CD4-positive, alpha-beta T cell treated with Interleukin-6 for 4 hours (primary cell): Measurements from ENCODE around the gene JAGN1.
"Not testable (repeated sequence)": the region's sequence is repeated elsewhere in the genome, so short reads cannot be mapped to it uniquely, and the experiment has no call there.

Source experiments
- DNase-seq: peaks from one replicate; pipeline ENCODE4 v3.0.0-alpha.2; 2020; ENCODE audit warnings: mixed read lengths

The JAGN1 gene

DNA sequence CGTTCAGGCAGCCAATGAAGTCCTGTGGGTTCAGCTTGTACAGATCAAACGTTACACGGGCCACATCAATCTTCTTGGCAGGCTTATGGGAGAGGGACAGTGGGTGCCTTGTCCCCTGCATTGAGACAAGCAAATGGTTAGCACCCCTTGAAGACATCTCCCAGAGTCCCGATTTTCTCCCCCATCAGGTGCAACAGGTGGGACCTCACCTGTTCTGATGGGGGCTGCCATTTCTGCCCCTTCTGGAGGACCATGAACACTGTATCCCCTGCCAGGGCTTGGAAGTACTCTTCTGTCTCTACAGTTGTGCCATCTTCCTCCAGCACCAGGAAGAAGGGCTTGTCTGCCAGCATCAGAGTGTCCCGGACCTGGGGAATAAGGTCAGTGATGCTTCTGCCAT is 20.5 kb upstream of the JAGN1 start:
- no peak for DNase-seq

DNA sequence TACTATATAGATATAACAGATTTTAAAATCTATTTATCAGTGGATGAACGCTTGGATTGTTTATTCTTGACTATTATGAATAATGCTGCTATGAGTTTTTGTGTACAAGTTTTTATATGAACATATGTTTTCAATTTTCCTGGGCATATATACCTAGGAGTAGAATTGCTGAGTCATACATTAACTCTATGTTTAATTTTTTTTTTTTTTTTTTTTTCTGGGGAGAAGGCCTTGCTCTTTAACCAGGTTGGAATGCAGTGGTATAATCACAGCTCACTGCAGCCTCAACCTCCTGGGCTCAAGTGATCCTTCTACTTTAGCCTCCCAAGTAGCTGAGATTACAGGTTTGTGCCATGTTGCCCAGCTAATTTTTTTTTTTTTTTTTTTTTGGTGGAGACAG is 19.4 kb upstream of the JAGN1 start:
- no peak for DNase-seq

DNA sequence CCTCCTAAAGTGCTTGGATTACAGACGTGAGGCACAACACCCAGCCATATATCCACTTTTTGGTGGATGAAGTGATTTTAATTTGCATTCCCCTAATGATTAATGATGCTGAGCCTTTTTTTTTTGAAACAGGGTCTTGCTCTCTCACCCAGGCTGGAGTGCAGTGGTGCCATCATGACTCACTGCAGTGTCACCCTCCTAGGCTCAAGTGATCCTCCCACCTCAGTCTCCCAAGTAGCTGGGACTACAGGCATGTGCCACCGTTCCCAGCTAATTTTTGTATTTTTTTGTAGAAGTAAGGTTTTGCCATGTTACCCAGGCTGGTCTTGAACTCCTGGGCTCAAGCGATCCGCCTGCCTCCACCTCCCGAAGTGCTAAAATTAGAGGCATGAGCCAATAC is 18.3 kb upstream of the JAGN1 start:
- not testable (repeated sequence) for DNase-seq

DNA sequence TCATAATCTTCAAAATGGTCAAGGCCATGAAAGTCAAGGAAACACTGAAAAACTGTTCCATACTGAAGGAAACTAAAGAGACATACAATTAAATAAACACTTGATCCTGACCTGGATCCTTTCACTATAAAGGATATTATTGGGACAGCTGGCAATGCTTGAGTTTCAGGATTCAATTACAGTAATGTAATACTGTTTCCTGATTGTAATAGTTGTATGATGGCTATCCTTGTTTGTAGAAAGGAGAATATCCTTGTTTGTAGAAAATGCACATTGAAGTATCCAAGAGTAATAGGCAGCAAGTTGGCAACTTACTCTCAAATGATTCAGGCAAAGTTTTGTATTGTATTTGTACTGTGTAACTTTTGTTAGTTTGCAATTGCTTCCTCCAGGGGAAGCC is 15.0 kb upstream of the JAGN1 start:
- DNase-seq, result no peak

DNA sequence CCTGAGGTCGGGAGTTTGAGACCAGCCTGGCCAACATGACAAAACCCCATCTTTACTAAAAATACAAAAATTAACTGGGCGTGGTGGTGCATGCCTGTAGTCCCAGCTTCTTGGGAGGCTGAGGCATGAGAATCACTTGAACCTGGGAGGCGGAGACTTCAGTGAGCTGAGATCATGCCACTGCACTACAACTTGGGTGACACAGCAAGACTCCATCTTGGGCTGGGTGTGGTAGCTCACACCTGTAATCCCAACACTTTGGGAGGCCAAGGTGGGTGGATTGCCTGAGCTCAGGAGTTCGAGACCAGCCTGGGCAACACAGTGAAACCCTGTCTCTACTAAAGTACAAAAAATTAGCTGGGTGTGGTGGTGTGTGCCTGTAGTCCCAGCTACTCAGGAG is 14.2 kb upstream of the JAGN1 start:
- not testable (repeated sequence) for DNase-seq

DNA sequence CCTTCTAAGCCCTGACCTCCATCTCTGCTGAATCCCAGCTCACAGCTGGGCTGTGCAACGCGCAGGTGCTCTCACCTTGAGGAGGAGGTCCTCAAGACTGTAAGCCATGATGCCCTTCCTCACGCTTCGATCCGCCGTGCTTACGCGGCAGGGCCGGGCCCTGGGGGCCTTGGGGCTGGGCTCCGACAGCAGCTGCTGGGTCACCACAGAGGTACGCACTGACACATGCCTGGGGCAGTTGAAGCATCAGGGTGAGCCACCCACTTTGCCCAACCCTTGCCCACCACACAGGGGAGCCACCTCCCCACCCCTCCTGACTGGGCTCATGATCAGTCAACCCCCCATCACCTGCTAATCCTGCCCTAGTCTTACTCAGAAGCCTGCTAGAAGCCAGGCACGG is 13.4 kb upstream of the JAGN1 start:
- peak; percentile 26 for DNase-seq

DNA sequence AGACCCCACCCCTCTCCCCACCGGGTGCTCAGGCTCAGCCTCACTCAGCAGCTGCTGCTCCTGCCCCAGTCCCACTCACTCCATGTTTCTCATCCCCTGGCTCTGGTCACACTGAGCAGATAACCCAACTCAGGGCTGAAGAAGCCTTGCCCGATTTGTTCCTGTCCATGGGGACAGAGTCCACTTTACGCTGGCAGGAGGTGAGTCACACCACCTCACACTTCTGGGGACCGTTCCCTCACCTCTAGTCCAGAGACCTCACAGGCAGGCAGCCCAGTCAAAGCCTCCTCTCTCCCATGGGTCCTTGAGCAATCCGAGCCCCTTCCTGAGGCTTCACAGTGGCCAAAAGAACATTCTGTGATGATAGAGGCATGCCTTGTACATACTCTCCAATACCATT is 11.7 kb upstream of the JAGN1 start:
- DNase-seq, result no peak

DNA sequence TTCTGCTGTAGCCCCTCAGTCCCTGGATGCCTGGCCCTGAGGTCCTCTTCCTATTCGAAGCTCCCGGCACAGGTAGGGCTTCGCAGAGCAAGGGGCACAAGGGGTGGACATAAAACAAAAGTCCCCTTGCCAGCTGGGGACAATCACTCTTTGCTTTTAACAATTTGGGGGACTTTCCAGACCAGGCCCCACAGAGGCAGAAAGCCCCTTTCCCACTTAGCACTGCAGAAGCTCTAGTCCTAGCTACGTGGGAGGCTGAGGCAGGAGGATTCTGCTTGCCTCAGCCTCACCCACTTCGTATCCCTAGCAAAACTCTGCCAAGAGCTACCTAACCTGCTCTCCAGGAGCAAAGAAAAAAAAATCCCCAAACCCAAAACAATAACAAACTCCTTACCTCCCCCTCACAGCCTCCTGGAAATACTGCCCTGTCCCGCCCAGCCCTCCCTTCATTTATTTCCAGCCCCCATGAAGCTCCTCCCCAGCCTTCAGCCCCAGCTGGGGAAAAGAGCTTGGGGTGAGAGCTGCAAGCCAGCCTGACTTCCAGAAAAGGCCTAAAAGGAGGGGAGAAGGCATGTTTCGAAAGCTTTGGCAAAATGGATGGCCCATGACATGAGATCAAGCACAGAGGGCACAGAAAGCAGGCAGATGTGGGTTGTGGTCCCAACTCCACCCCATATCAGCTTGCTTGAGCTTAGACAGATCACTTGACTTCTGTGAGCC is 10.4 kb upstream of the JAGN1 start, which contains the start of gene CIDEC:
CIDEC (minus strand) TSS at position 424 of the 720 bp plus-strand sequence. CDS start 1,767 bp downstream, outside the sequence.
- no peak for DNase-seq

DNA sequence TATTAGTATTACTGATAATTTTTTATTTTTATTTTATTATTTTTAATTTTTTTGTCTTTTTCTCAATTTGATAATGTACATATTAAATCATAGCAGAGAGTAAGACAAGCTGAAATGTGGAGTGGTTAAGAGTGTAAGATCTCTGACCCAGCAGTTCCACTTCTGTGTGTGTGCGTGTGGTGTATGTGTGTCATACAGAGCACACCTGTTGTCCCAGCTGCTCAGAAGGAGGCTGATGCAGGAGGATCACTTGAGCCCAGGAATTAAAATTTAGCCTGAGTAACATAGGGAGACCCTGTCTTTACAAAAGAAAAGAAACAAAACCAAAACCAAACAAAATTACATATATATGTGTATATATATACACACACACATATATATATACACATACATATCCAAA is 9.0 kb upstream of the JAGN1 start:
- no peak for DNase-seq

DNA sequence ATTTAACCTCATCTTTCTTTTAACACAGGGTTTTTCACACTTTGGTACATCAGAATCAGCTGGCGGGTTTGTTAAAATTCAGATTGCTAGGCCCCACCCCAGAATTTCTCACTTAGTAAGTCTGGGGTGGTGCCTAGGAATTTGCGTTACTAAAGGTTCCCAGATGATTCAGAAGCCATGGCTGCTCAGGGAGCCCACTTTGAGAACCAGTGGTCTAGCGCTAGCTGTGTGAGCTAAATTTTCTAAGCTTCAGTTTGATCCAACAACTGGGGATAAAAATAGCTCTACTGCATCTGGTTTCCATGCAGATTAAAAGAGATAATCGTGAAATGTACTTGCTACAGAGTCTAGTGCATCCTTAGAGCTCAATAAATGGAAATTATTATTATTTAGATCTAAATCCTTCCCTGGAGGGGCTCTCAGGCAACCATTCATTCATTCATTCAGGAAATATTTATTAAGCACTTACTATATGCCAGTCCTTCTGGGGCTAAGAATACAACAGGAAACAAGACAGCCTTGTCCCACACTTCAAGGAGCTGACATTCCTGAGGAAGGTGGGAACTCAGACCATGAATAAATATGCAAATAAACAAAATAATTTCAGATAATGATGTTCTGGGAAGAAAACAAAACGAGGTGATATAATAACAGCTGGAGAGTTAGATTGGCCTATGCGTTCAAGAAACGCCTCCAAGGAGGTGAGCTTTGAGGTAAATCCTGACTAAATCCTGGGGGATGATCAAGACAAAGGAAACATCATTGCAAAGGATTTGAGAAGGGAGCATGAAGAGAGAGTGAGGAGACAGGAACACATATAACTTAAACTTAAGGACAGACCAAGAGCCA is 6.5 kb upstream of the JAGN1 start:
- DNase-seq, result no peak

DNA sequence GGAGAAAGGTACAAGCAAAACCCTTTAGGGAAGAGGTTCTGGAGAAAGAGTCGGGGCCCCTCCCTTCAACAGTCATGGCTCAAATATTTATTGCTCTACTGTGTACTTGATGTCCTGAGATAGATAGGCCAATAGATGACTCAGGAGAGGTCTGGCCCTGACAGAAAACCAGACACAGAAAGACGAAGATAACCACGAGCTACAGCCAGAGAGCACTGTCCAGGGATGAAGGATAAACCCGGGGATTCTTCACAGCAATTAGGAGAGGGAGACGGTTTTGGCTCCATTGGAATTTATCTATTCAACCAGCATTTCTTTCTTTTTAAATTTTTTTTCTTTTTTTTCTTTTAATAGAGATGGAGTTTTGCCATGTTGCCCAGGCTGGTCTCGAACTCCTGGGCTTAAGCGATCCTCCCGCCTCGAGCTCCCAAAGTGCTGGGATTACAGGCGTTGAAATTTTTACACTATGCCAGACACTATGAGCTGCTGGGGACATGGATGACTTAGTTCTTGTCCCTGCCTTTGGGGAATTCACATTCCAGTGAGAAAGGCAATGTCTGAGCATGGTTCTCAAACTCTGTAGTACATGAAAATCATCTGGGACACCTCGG is 5.8 kb upstream of the JAGN1 start:
- DNase-seq, result no peak

DNA sequence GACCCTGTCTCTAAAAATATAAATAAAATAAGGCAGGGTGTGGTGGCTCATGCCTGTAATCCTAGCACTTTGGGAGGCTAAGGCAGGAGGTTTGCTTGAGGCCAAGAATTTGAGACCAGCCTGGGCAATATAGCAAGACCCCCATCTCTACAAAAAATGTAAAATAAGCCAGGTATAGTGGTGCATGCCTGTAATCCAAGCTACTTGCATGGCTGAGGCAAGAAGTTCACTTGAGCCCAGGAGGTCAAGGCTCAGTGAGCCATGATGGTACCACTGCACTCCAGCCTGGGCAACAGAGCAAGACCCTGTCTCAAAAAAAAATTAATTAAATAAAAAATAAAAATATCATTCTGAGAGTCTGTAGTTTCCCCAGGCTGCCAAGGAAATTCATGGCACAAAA is 4.1 kb upstream of the JAGN1 start:
- DNase-seq, result no peak

DNA sequence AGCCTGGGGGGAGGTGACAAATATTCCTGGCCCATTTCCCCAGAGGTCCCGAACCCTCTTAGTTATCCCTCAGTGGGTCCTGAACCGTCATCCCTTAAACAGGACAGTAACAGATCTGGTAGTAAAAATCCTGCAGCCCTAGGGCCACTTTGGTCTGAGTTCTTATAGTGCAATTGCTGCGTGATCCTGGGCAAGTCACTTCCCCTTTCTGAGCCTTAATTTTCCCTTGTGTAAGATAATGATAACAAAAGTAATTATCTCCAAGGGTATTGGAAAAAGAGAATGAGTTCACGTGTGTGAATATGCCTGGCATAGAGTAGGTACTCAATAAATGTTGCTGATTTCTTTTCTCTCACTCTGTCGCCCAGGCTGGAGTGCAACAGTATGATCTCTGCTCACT is 2.9 kb upstream of the JAGN1 start:
- DNase-seq, result no peak

DNA sequence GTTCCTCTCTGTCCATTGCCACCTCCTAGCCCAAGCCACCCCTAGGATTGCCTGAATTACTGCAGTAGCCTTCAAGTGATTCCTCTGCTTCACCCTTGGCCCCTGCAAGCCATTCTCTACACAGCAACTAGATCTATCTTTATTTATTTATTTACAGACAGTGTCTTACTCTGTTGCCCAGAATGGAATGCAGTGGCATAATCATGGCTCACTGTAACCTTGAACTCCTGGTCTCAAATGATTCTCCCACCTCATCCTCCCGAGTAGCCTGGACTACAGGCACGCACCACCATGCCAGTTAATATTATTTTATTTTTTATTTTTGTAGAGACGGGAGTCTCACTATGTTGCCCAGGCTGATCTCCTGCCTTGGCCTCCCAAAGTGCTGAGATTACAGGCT is 1.9 kb upstream of the JAGN1 start:
- no peak for DNase-seq

DNA sequence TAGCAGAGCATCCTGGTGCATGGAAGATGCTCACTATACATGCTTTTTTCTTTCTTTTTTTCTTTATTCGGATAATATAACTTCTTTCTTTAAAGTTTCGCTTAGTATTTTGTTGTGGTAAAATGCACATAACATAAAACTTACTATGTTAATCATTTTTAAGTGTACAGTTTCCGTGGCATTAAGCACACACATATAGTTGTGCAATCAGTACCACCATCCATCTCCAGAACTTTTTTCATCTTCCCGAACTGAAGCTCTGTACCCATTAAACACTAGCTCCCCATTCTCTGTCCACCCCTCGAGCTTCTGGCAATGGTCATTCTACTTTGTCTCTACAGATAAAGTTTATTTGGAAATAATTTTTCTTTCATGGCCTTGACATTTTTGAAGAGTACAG is 1.0 kb upstream of the JAGN1 start:
- DNase-seq, result no peak

DNA sequence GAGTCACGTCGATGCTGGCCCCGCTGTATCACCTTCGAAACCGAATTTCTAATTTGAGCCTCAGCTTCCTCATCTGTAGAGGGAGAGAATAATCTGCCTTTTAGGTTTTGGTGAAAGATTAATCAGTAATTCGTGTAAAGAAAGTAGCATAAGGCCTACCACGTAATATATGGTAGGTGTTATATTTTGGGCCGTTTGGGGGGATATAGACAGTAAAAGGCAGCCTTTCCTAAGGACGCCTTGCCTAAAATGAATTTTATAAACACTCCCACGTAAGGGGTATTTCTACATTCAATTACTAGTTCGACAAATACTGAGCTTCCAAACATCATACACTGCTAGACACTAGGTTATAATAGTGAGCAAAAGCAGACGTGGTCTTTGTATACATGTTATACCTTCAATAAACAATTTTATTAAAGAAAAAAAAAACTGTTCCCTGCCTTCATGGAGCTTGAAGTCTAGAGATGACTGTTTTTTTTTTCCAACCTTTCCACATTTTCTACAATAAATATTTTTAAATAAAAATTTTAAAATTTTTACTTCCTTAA is 737 bp downstream of the JAGN1 start:
- DNase-seq, result no peak

DNA sequence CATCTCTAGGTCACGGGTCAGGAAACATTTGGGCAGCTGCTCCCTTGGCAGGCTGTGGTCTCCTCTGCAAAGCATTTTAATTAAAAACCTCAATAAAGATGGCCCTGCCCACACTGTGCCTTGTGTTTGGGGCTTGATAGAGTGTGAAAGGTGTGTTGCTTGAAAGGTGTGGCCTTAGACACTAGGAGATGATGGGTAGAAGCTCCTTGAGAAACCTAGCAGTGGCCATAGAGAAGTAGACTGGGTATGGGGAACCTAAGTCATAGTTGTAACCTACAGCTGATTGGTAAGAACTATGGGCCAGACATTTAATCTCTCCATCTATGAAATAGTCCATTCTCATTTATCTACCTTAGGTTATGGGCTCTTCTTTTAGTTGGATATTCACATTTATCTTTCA is 3.3 kb downstream of the JAGN1 start:
- no peak for DNase-seq

DNA sequence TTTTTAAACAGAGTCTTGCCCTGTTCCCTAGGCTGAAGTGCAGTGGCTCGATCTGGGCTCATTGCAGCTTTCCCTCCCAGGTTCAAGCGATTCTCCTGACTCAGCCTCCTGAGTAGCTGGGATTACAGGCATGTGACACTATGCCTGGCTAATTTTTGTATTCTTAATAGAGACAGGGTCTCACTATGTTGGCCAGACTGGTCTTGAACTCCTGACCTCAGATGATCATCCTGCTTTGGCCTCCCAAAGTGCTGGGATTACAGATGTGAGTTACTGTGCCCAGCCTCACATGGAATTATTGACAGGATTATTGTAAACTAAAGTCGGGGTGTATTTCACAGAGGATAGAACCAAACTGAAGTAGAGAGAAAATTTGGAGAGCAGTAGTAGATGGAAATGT is 5.3 kb downstream of the JAGN1 start:
- not testable (repeated sequence) for DNase-seq

DNA sequence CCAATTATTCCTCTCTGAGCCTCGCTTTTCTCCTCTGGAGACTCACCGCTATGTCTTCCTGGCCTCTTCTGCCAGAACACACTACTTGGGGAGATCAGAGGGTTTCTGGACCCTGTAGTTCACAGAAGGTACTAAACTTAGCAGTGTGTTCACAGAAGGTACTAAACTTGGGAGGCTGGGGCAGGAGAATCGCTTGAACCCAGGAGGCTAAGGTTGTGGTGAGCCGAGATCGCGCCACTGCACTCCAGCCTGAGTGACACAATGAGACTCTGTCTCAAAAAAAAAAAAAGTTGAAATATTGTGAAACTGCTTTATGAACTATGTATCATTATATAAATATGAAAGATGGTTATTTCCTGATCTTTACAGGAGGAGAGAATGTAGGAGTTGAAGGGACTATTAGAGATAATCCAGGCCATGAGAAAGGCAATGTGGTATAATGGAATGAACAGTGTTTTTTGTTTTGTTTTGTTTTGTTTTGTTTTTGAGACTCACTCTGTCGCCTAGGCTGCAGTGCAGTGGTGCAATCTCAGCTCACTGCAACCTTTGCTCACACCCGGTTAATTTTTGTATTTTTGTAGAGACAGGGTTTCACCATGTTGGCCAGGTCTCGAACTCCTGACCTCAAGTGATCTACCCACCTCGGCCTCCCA is 6.5 kb downstream of the JAGN1 start:
- not testable (repeated sequence) for DNase-seq

DNA sequence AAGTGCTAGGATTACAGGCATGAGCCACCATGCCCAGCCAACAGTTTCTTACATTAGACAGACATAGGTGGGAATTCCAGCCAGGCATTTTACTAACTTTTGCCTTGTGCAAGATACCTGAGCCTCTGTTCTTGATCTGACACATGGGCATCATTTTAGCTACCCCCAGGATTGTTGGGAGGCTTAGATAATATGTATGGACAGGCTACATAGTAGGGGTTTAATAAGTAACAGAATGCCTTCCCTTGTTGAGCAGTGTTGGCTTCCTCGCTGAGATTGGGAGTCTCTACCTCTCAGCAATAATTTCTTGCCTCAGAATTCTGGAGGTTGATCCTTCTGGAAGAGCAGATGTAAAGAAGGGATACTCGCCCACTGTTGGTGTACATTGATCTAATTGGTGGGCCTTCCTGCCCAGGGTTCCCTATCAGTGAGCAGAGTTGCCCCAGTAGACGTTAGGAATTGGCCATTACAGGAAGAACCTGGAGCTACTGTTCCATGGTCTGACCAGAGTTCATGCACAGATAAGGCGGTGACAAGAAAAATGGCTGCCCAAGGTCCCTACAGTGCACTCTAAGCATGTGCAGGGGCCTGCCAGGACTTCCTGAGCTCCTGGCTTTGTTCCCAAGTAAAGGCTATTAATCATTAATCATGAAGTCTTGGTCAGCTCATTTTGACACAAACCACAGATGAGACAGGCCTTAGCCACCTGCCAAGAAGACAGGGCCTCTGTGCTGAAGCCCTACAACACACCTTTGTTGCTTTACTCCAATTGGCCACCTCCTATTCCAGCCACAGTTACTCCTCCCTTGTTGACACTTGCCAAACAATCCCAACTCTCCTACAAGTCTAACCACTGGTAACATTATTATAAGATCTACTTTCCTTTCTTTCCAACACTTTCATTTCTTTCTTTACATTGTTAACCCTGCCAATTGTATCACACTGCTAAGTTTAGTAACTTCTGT is 7.3 kb downstream of the JAGN1 start:
- no peak for DNase-seq

DNA sequence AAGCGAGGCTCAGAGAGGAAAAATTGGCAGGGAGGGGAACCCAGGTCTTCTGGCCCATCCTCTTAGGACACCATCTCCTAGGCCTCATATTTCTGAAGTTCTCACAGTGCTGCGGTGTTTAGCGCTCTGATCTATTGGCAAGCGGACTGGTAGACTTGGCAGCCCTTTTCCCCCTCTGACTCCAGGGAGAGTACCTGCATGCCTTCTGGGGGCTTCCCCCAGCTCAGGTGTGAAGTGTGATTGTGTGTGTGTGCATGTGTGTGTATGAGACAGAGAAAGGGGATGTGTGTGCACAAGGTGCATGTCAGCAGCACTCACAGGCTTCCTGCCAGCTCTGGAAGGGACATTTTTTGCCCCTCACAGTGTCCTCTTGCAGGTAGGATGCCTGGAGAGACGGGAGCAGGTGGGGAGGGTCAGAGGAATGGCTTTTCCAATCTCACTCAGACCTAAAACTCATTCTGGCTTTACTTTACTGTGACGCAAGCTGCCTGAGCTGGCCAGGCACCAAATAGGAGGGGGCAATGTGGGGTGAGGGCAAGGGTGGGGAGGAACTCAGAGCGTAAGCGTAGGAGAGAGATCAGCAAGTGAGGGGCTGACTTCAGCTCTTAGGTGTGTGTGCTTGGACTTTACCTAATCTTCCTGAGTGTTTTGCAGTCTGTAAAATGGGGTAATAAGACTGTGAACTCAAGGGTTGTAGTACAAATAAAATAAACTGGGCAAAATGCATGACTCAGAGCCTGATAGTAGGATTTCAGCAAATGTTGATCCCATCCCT is 8.2 kb downstream of the JAGN1 start:
- no peak for DNase-seq
